ENCODE results near the gene ARL6IP1. TPM values are rescaled to one million over a fixed set of nuclear protein-coding genes. Genes with fewer than 3 reads are reported as not detected.
"Not testable (repeated sequence)": the region's sequence is repeated elsewhere in the genome, so short reads cannot be mapped to it uniquely, and the experiment has no call there.

The ARL6IP1 gene
- polyA plus RNA-seq, 3 donors = 300 to 308 (median 307) TPM

DNA sequence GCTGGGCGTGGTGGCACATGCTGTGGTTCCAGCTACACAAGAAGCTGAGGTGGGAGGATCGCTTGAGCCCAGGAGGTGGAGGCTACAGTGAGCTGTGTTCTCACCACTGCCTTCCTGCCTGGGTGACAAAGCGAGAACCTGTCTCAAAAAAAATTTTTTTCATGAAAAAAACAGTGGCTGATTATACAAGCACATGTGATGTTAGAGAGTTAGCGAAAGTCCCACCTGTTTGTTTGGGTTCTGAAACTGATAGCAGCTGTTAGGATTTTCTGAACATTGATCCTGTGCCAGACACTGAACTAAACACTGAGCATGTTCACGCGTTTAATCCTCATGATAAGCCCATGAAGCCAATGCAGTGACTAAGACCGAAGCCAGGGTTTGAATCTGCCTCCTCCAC, 34.1 kb downstream of the ARL6IP1 start:
- not testable (repeated sequence) for DNase-seq (ENCODE audit: low read depth in 3 of 3, low spot score in 2 of 3)

DNA sequence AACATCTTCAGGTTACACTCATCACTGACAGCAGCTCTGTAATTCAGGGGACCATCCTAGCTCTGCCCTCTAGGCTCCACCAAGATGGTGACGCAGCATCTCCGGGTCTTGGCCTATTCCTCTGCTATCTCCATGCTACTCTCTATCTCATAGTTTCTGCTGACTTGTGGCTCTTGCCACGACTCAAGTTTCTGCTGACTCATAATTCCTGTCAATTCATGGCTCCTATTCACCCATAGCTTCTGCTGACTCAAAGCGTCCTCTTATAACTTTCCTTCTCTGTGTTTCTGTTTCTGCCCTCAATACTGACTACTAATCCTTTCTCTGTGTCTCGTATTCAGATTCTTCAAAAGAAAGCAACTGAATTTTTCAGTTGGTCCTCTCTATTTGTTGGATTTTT, 38.6 kb downstream of the ARL6IP1 start:
- DNase-seq (ENCODE audit: low read depth in 3 of 3, low spot score in 2 of 3) = not testable (repeated sequence)

DNA sequence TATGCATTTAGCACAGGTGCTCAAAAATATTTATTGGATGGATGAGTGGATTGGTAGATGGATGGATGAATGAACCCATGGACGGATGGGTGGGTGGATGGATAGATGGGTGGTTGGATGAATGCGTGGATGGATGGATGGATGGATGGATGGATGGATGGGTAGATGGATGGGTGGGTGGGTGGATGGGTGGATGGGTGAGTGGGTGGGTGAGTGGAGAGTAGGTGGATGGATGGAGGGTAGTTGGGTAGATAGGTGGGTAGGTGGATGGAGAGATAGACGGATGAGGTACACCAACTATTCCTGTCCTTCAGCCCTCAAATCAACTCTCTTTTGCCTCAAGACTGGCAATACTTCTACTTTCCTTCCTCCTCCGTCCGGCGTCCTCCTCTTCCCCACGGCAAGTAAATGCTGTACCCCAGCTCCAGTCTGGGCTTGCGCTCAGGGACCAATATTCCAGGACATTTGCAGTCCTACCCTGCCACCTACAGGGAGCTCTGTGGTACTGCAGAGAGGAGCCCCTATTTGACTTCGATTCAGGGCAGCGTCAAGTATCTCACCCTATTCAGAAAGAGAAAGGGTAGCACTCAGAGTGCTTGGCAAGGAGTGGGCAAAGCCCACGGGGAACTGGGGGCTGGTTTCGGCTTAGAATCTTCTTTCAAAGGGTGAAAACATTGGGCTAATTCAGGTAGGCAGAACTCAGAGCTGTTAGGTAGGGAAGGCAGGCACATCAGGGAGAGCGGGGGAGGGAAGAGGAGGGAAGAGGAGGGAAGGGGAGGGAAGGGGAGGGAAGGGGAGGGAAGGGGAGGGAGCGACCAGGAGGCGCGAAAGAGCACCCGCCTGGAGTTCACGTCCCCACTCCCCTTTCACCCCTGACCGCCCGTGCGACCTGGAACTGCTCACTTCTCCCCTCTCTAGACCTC, 41.5 kb downstream of the ARL6IP1 start:
- DNase-seq (ENCODE audit: low read depth in 3 of 3, low spot score in 2 of 3) = not testable (repeated sequence)

DNA sequence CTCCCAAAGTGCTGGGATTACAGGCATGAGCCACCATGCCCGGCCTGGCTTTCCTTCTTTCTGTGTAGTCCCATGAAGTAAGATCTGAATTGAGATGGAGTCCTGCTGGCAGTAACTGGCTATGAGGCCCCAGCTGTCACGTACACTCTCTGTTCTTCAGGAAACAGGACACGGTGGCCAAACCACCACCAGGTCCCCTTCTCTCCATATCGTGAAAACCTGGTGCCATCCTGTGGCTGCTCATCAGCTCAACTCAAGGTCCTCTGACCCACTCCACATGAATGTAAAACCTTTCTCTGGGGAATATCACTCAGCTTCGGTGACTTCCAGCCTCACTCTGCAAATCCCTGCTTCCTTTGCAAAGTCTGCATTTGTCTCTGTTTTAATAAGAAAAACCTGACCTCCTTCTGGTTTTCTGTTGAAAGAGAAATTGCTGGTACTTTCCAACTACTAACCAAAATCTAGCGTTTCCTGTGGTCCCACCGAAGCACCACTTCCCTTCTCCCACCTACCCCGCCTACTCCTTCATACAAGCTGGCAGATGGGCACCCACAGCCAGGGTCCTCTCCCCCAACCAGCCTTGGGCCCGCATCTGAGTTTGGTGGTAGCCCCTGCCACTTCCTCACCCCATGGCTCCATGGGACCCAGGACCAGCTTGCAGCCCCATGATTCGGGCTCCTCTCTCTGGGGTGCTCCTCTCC, 43.2 kb downstream of the ARL6IP1 start:
- not testable (repeated sequence) for DNase-seq (ENCODE audit: low read depth in 3 of 3, low spot score in 2 of 3)

DNA sequence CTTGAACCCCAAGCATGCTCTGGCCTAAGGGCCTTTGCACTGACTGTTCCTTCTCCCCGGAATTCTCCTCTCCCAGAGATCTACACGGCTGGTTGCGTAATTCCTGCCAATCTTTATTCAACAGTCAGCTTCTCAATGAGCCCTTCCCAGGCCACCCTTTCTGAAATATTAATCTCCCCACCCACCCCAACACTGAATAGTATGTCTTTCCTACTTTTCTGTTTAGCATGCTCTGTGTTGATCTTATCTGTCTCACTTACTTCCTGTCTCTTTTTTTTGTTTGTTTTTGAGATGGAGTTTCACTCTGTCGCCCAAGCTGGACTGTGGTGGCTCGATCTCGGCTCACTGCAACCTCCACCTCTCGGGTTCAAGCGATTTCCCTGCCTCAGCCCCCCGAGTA, 44.7 kb downstream of the ARL6IP1 start:
- DNase-seq (ENCODE audit: low read depth in 3 of 3, low spot score in 2 of 3) = not testable (repeated sequence)

DNA sequence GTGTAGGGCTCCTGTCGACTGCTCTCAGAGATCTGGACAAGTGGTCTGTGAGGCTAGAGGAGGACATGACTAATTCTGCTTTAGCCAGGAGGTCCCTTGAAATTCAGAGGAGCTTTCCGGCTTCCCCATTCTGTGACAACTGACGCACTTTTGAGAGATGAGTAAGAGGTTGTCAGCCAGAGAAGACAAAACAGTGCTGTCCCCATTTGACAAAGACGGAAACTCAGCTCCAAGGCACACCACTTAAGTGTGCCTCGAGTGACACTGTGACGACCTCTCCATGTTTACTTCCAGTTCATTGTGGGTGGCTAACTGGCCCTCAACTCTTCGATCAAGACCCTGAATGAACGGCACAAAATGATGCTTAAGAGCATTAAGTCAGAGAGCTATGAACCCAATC, 58.5 kb downstream of the ARL6IP1 start:
- DNase-seq (ENCODE audit: low read depth in 3 of 3, low spot score in 2 of 3) = not testable (repeated sequence)

Other genes starting within 250 kb of the ARL6IP1 start
- gene NOMO2, start 239.5 kb downstream of the ARL6IP1 start, polyA plus RNA-seq (ENCODE audit: insufficient read length in 3 of 3) = 10 to 100 TPM; 86.4 to 97.0 (median 91.2) TPM
- 1,000 to 10,000 TPM; 2,577 to 2,870 (median 2,796) TPM for gene RPS15A, start 11.2 kb downstream of the ARL6IP1 start, polyA plus RNA-seq (ENCODE audit: insufficient read length in 3 of 3)
- 10 to 100 TPM; 48.5 to 53.7 (median 53.0) TPM for gene SMG1, start 124.9 kb upstream of the ARL6IP1 start, polyA plus RNA-seq (ENCODE audit: insufficient read length in 3 of 3)
- gene TMC7, start 182.4 kb upstream of the ARL6IP1 start, polyA plus RNA-seq (ENCODE audit: insufficient read length in 3 of 3) = 1 to 10 TPM; 1.6 to 1.7 (median 1.7) TPM

Data from right renal cortex interstitium (tissue), 3 donors.